GM18502 (cell line): Measurements from ENCODE around the gene DYRK1A.

Source experiments
- ATAC-seq: cut with Tn5 transposase; IDR thresholded peaks from one replicate; pipeline ENCODE4 v1.9.1; 2021; ENCODE audit warnings: mild to moderate bottlenecking; ENCODE audit not compliant: unreplicated experiment, poor library complexity

The DYRK1A gene

GRCh38 chr21:37561941-37562919, 195.7 kb downstream of the DYRK1A start:
- ATAC-seq: no peak

GRCh38 chr21:37562920-37563640, 196.5 kb downstream of the DYRK1A start:
- peak; percentile 11 for ATAC-seq

GRCh38 chr21:37563641-37564340, 197.2 kb downstream of the DYRK1A start:
- ATAC-seq: peak; percentile 91

- peak; percentile 58 for ATAC-seq
Observed at GRCh38 chr21:37564341-37564923, 197.9 kb downstream of the DYRK1A start.

GRCh38 chr21:37564924-37565529, 198.5 kb downstream of the DYRK1A start:
- ATAC-seq: no peak

- ATAC-seq: no peak
Observed at GRCh38 chr21:37565530-37566223, 199.1 kb downstream of the DYRK1A start.

GRCh38 chr21:37566790-37567615, 200.4 kb downstream of the DYRK1A start:
- no peak for ATAC-seq

GRCh38 chr21:37568415-37568814, 201.8 kb downstream of the DYRK1A start:
- no peak for ATAC-seq

- ATAC-seq: no peak
Observed at GRCh38 chr21:37568916-37569315, 202.3 kb downstream of the DYRK1A start.

GRCh38 chr21:37571442-37571841, 204.9 kb downstream of the DYRK1A start:
- no peak for ATAC-seq

GRCh38 chr21:37574316-37574715, 207.7 kb downstream of the DYRK1A start:
- no peak for ATAC-seq

GRCh38 chr21:37574751-37575150, 208.2 kb downstream of the DYRK1A start:
- ATAC-seq: no peak

GRCh38 chr21:37575580-37575979, 209.0 kb downstream of the DYRK1A start:
- ATAC-seq: no peak
